ENCODE measurements around the gene NAV3.

The NAV3 gene

DNA sequence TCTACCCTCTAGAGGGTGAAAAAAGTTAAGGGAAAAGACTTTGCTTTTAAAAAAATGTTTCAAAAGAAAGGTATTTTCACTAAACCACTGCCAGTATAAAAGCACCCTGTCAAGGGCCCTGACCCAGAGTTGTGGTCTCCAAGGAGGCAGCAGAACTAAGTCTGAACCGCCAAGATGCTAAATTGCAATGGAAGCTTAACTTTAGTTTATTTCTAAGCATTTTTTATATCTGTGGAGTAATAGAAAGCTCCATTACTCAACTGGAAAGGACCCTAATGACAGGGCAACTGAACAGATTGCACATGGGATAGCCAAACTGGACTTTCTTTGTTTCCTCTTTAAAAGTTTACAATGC is 379.8 kb downstream of the NAV3 start:
- Histone ChIP-seq H4K91ac (ENCODE audit: low read depth, low read length, poor library complexity) (no peak overlapping the region), H4K8ac (ENCODE audit: low read depth, low read length) (no peak overlapping the region), H3K79me1 (ENCODE audit: low read depth, low read length) (no peaks in the 10 kb centered on the region), H3K4me2 (ENCODE audit: insufficient read depth, low read length, poor library complexity, severe bottlenecking) (no peak overlapping the region), H3K36me3 (replicated peaks in 1 of 2; ENCODE audit: control insufficient read depth in 2 of 2, insufficient read depth in 2 of 2, low read length in 2 of 2) (no peaks in the 10 kb centered on the region), H2AFZ (ENCODE audit: low read length) (peak overlapping the region; percentile 69), H3K9ac (ENCODE audit: low read depth, low read length, poor library complexity) (no peak overlapping the region), H3K4me3 (ENCODE audit: low read length in 2 of 2) (no peak overlapping the region), H3K23ac (ENCODE audit: low read depth, low read length, poor library complexity) (no peak overlapping the region), H3K9me3 (replicated peaks in 1 of 2; ENCODE audit: control insufficient read depth in 2 of 2, insufficient read depth in 1 of 2, low read depth in 1 of 2, low read length in 2 of 2) (no peaks in the 10 kb centered on the region), H3K14ac (ENCODE audit: low read length) (no peak overlapping the region), H3K4ac (ENCODE audit: low read length) (no peak overlapping the region), H3K4me1 (ENCODE audit: control insufficient read depth in 2 of 2, insufficient read depth in 1 of 2, low read depth in 1 of 2, low read length in 2 of 2) (peaks cover 5 to 7% of the 10 kb centered on the region in 2 donors), H2AK5ac (ENCODE audit: low read depth, low read length) (no peak overlapping the region), H3K27ac (replicated peaks; ENCODE audit: low read length) (no peak overlapping the region), H2BK120ac (ENCODE audit: low read depth, low read length) (no peak overlapping the region), H3K18ac (ENCODE audit: low read length) (no peak overlapping the region), H2BK15ac (ENCODE audit: low read length) (peak overlapping the region; percentile 1), H2BK5ac (ENCODE audit: low read length) (no peak overlapping the region), H3K27me3 (ENCODE audit: control insufficient read depth in 3 of 3, insufficient read depth in 3 of 3, low read depth in 1 of 3, low read length in 3 of 3) (no peaks in the 10 kb centered on the region), H2BK12ac (ENCODE audit: low read length) (no peak overlapping the region)
- no CpG with 5 or more reads among the region's 1 CpG for WGBS, 2 donors (ENCODE audit: extremely low coverage in 2 of 2, insufficient read length in 2 of 2, insufficient replicate concordance in 1 of 2)
- DNase-seq (ENCODE audit: low spot score), result no peak

DNA sequence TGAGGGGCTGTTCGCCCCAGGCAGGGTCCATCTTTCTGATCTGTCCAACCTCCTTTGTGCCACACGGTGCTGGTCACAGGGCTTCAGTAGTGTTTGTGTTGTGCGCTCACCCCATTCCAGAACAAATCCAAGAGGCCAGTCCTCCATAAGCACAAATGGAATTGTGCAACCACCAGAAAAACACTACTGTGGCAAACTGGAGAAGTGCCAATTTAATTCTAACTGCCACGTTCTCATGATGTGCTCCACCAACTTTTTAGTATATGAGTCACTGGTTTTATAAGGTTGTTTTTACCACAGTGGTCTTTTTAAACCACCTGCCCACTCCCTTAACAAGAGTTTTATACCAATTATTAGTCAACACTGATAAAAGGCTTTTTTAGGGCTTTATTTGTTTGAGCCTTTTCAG is 380.2 kb downstream of the NAV3 start:
- peak overlapping the region; percentile 1 for H2BK15ac ChIP-seq (ENCODE audit: low read length)
- H3K9me3 ChIP-seq (replicated peaks in 1 of 2; ENCODE audit: control insufficient read depth in 2 of 2, insufficient read depth in 1 of 2, low read depth in 1 of 2, low read length in 2 of 2), result no peaks in the 10 kb centered on the region
- no peak overlapping the region for H3K4me2 ChIP-seq (ENCODE audit: insufficient read depth, low read length, poor library complexity, severe bottlenecking)
- no peaks in the 10 kb centered on the region for H3K36me3 ChIP-seq (replicated peaks in 1 of 2; ENCODE audit: control insufficient read depth in 2 of 2, insufficient read depth in 2 of 2, low read length in 2 of 2)
- H3K4me1 ChIP-seq (ENCODE audit: control insufficient read depth in 2 of 2, insufficient read depth in 1 of 2, low read depth in 1 of 2, low read length in 2 of 2), result peaks cover 5 to 7% of the 10 kb centered on the region in 2 donors
- H3K4me3 ChIP-seq (ENCODE audit: low read length in 2 of 2), result no peak overlapping the region
- no peaks in the 10 kb centered on the region for H3K27me3 ChIP-seq (ENCODE audit: control insufficient read depth in 3 of 3, insufficient read depth in 3 of 3, low read depth in 1 of 3, low read length in 3 of 3)
- no peak overlapping the region for H2BK12ac ChIP-seq (ENCODE audit: low read length)
- H3K18ac ChIP-seq (ENCODE audit: low read length), result no peak overlapping the region
- H4K8ac ChIP-seq (ENCODE audit: low read depth, low read length), result no peak overlapping the region
- H2BK120ac ChIP-seq (ENCODE audit: low read depth, low read length), result no peak overlapping the region
- H3K79me1 ChIP-seq (ENCODE audit: low read depth, low read length), result no peaks in the 10 kb centered on the region
- no peak overlapping the region for H4K91ac ChIP-seq (ENCODE audit: low read depth, low read length, poor library complexity)
- H2AFZ ChIP-seq (ENCODE audit: low read length), result peak overlapping the region; percentile 69
- H3K14ac ChIP-seq (ENCODE audit: low read length), result no peak overlapping the region
- no peak overlapping the region for H3K23ac ChIP-seq (ENCODE audit: low read depth, low read length, poor library complexity)
- no peak overlapping the region for H3K4ac ChIP-seq (ENCODE audit: low read length)
- WGBS, 2 donors (ENCODE audit: extremely low coverage in 2 of 2, insufficient read length in 2 of 2, insufficient replicate concordance in 1 of 2), result no CpG with 5 or more reads among the region's 4 CpGs
- H3K9ac ChIP-seq (ENCODE audit: low read depth, low read length, poor library complexity), result no peak overlapping the region
- no peak overlapping the region for H2AK5ac ChIP-seq (ENCODE audit: low read depth, low read length)
- DNase-seq (ENCODE audit: low spot score), result no peak
- H2BK5ac ChIP-seq (ENCODE audit: low read length), result no peak overlapping the region
- no peak overlapping the region for H3K27ac ChIP-seq (replicated peaks; ENCODE audit: low read length)

DNA sequence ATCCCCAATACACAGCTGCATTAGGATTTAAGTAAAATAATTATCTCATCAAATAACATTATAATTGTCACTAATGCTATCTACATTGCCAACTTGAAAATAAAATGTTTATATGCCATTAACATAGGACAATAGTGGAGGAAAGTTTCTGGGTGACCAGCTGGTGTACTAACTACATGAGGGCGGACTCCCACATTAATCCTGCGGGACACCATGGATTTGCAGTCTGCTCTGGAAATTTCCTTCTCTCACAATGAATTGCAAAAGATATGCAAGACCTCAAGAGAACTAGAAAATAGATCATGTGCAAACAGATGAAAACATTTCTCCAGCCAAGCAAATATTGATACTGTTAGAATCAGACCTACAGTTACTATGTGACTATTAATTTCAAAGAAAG is 390.1 kb downstream of the NAV3 start:
- DNase-seq (ENCODE audit: low spot score), result no peak
- no peak overlapping the region for H3K18ac ChIP-seq (ENCODE audit: low read length)
- no peak overlapping the region for H3K14ac ChIP-seq (ENCODE audit: low read length)
- H2AFZ ChIP-seq (ENCODE audit: low read length), result no peak overlapping the region
- no peak overlapping the region for H3K9ac ChIP-seq (ENCODE audit: low read depth, low read length, poor library complexity)
- no peak overlapping the region for H3K4me2 ChIP-seq (ENCODE audit: insufficient read depth, low read length, poor library complexity, severe bottlenecking)
- no peak overlapping the region for H2AK5ac ChIP-seq (ENCODE audit: low read depth, low read length)
- no peaks in the 10 kb centered on the region for H3K79me1 ChIP-seq (ENCODE audit: low read depth, low read length)
- whole genome bisulfite sequencing, 2 donors (ENCODE audit: extremely low coverage in 2 of 2, insufficient read length in 2 of 2, insufficient replicate concordance in 1 of 2), result no CpG with 5 or more reads among the region's 2 CpGs
- H3K27me3 ChIP-seq (ENCODE audit: control insufficient read depth in 3 of 3, insufficient read depth in 3 of 3, low read depth in 1 of 3, low read length in 3 of 3), result no peaks in the 10 kb centered on the region
- no peak overlapping the region for H2BK120ac ChIP-seq (ENCODE audit: low read depth, low read length)
- no peak overlapping the region for H2BK15ac ChIP-seq (ENCODE audit: low read length)
- H4K91ac ChIP-seq (ENCODE audit: low read depth, low read length, poor library complexity), result no peak overlapping the region
- no peaks in the 10 kb centered on the region for H3K36me3 ChIP-seq (replicated peaks in 1 of 2; ENCODE audit: control insufficient read depth in 2 of 2, insufficient read depth in 2 of 2, low read length in 2 of 2)
- no peaks in the 10 kb centered on the region for H3K4me1 ChIP-seq (ENCODE audit: control insufficient read depth in 2 of 2, insufficient read depth in 1 of 2, low read depth in 1 of 2, low read length in 2 of 2)
- no peak overlapping the region for H3K4ac ChIP-seq (ENCODE audit: low read length)
- no peak overlapping the region for H3K4me3 ChIP-seq (ENCODE audit: low read length in 2 of 2)
- no peak overlapping the region for H3K23ac ChIP-seq (ENCODE audit: low read depth, low read length, poor library complexity)
- H2BK5ac ChIP-seq (ENCODE audit: low read length), result no peak overlapping the region
- no peak overlapping the region for H2BK12ac ChIP-seq (ENCODE audit: low read length)
- H3K9me3 ChIP-seq (replicated peaks in 1 of 2; ENCODE audit: control insufficient read depth in 2 of 2, insufficient read depth in 1 of 2, low read depth in 1 of 2, low read length in 2 of 2), result no peaks in the 10 kb centered on the region
- H3K27ac ChIP-seq (replicated peaks; ENCODE audit: low read length), result no peak overlapping the region
- no peak overlapping the region for H4K8ac ChIP-seq (ENCODE audit: low read depth, low read length)

DNA sequence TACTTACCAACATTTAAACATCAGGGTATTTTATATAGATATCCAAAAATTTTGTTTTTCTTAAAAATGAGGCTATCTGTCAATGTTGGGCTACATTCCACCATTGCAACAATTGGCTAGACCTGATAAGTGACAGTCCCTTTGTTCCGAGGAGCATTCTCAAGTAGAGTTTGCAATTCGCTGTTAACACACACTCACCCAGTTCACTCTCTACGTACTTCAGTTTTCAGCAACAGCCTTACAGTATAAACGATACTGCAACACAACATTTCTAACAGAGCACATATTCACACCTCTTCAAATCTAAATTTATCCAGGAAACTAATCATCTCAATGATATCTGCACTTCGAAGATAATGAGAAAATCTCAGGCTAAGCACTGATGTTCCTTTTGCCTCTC is 393.5 kb downstream of the NAV3 start:
- Histone ChIP-seq H3K18ac (ENCODE audit: low read length) (no peak overlapping the region), H3K27me3 (ENCODE audit: control insufficient read depth in 3 of 3, insufficient read depth in 3 of 3, low read depth in 1 of 3, low read length in 3 of 3) (no peaks in the 10 kb centered on the region), H4K8ac (ENCODE audit: low read depth, low read length) (no peak overlapping the region), H2AFZ (ENCODE audit: low read length) (no peak overlapping the region), H2BK5ac (ENCODE audit: low read length) (no peak overlapping the region), H2BK120ac (ENCODE audit: low read depth, low read length) (no peak overlapping the region), H3K14ac (ENCODE audit: low read length) (no peak overlapping the region), H3K27ac (replicated peaks; ENCODE audit: low read length) (no peak overlapping the region), H3K4me2 (ENCODE audit: insufficient read depth, low read length, poor library complexity, severe bottlenecking) (no peak overlapping the region), H2BK12ac (ENCODE audit: low read length) (no peak overlapping the region), H3K4me1 (ENCODE audit: control insufficient read depth in 2 of 2, insufficient read depth in 1 of 2, low read depth in 1 of 2, low read length in 2 of 2) (peaks cover 0 to 2% of the 10 kb centered on the region in 2 donors), H2BK15ac (ENCODE audit: low read length) (no peak overlapping the region), H3K4me3 (ENCODE audit: low read length in 2 of 2) (no peak overlapping the region), H3K23ac (ENCODE audit: low read depth, low read length, poor library complexity) (no peak overlapping the region), H3K36me3 (replicated peaks in 1 of 2; ENCODE audit: control insufficient read depth in 2 of 2, insufficient read depth in 2 of 2, low read length in 2 of 2) (no peaks in the 10 kb centered on the region), H3K9ac (ENCODE audit: low read depth, low read length, poor library complexity) (no peak overlapping the region), H3K79me1 (ENCODE audit: low read depth, low read length) (no peaks in the 10 kb centered on the region), H3K9me3 (replicated peaks in 1 of 2; ENCODE audit: control insufficient read depth in 2 of 2, insufficient read depth in 1 of 2, low read depth in 1 of 2, low read length in 2 of 2) (peaks cover 4 to 9% of the 10 kb centered on the region in 2 donors), H3K4ac (ENCODE audit: low read length) (no peak overlapping the region), H2AK5ac (ENCODE audit: low read depth, low read length) (no peak overlapping the region), H4K91ac (ENCODE audit: low read depth, low read length, poor library complexity) (no peak overlapping the region)
- DNase-seq (ENCODE audit: low spot score), result no peak
- no CpG with 5 or more reads among the region's 5 CpGs for WGBS, 2 donors (ENCODE audit: extremely low coverage in 2 of 2, insufficient read length in 2 of 2, insufficient replicate concordance in 1 of 2)

Data from neuronal stem cell (in vitro differentiated cells).